ENCODE data around the gene ADCY6. TPM values are rescaled to one million over a fixed set of nuclear protein-coding genes. Genes with fewer than 3 reads are reported as not detected.

The ADCY6 gene
- total and polyA plus RNA-seq, 11 donors: 60.6 to 145 (median 104) TPM

GRCh38 chr12:48815126-48816110, 26.5 kb upstream of the ADCY6 start:
- WGBS, 4 donors: 1% methylated on average over 41 to 54 of the region's 54 CpGs
- Histone ChIP-seq H3K36me3 (no peaks in the 10 kb centered on the region), H3K9me3 (no peaks in the 10 kb centered on the region), H3K4me1 (peaks cover 2 to 46% (median 29%) of the 10 kb centered on the region in 12 donors), H3K27me3 (peaks cover 0 to 11% (median 0%) of the 10 kb centered on the region in 9 donors), H3K4me3 (peak overlapping the region; percentile 62 to 89 (median 70)), H3K27ac (peak overlapping the region; percentile 65 to 92 (median 86))
- TF ChIP-seq, protein P1, sequence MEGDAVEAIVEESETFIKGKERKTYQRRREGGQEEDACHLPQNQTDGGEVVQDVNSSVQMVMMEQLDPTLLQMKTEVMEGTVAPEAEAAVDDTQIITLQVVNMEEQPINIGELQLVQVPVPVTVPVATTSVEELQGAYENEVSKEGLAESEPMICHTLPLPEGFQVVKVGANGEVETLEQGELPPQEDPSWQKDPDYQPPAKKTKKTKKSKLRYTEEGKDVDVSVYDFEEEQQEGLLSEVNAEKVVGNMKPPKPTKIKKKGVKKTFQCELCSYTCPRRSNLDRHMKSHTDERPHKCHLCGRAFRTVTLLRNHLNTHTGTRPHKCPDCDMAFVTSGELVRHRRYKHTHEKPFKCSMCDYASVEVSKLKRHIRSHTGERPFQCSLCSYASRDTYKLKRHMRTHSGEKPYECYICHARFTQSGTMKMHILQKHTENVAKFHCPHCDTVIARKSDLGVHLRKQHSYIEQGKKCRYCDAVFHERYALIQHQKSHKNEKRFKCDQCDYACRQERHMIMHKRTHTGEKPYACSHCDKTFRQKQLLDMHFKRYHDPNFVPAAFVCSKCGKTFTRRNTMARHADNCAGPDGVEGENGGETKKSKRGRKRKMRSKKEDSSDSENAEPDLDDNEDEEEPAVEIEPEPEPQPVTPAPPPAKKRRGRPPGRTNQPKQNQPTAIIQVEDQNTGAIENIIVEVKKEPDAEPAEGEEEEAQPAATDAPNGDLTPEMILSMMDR (IDR thresholded peaks at IDR 0.05): no peak
- TF ChIP-seq POLR2A (IDR thresholded peaks at IDR 0.05): peak in 1 of 2 donors; percentile 24
- intact Hi-C loops (cut with DNase I): loop anchor here in 1 of 10 donors (2.0 kb wide), 1 partner anchor 37 kb away; the partner anchor contains the start of gene DDX23
- DNase-seq: peak; percentile 79 to 85 (median 83)
- peak; percentile 69 to 84 (median 80) for ATAC-seq

GRCh38 chr12:48814262-48815125, 25.6 kb upstream of the ADCY6 start:
- ATAC-seq (peak; percentile 59 to 87 (median 84)), DNase-seq (peak; percentile 80 to 94 (median 84))
- peaks cover 0 to 11% (median 0%) of the 10 kb centered on the region in 9 donors for H3K27me3 ChIP-seq
- H3K4me1 ChIP-seq: peaks cover 2 to 46% (median 29%) of the 10 kb centered on the region in 12 donors
- intact Hi-C loops (cut with DNase I): loop anchor here in 1 of 10 donors (2.0 kb wide), 1 partner anchor 38 kb away; the partner anchor contains the start of gene DDX23
- peak overlapping the region; percentile 62 to 89 (median 70) for H3K4me3 ChIP-seq
- H3K27ac ChIP-seq: peak overlapping the region; percentile 65 to 92 (median 86)
- H3K36me3 ChIP-seq: no peaks in the 10 kb centered on the region
- WGBS, 4 donors: 1 to 5% (median 1%) methylated on average over 21 to 70 of the region's 70 CpGs
- TF ChIP-seq, protein P1 (IDR thresholded peaks at IDR 0.05): peak; percentile 95 to 100 (median 99)
- TF ChIP-seq POLR2A (IDR thresholded peaks at IDR 0.05): peak in 1 of 2 donors; percentile 54
- H3K9me3 ChIP-seq: no peaks in the 10 kb centered on the region

DNA sequence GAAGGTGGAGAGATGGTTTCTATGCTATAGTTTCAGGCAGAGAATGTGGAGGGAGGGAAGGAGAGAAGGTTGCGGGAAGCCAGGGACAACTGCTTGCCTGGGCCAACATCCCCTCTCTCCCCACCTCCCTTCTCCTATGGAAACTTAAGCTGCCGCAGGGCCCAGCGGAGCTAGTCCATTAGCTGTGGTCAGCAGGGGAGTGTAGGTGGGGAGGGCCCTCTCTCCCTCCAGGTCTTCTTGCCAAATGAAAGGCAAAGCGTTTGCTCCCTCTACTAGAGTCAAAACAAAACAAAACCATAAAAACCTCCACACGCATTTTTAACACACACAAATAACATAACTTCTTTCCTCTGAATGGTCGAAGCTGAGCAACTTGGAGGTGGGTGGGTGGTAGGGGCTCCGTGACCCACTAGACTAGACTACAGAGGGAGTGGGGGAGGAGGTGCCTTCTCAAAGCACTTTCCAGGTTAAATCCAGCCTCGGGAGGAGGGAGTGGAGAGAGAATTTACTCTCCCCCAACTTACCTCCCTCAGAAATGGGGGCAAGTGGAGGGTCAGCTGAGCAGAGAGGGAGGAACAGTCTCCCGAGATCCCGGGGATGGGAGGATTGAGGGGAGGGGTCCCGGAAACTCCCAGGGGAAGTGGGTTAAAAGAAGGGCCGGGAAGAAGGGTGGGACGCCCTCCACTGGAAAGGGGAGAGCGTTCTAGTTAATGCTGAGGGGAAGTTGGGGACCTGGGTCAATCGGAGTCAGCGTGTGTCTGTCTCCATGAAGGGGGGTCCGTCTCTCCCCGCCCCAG, 24.8 kb upstream of the ADCY6 start:
- 37 to 45% (median 40%) methylated on average over 18 of the region's 18 CpGs for WGBS, 4 donors
- H3K4me1 ChIP-seq: peaks cover 2 to 41% (median 25%) of the 10 kb centered on the region in 12 donors
- H3K27ac ChIP-seq: peak overlapping the region in 11 of 12 donors; percentile 24 to 92 (median 86)
- no peak for DNase-seq
- H3K9me3 ChIP-seq: no peaks in the 10 kb centered on the region
- peaks cover 0 to 11% (median 0%) of the 10 kb centered on the region in 9 donors for H3K27me3 ChIP-seq
- no peak for TF ChIP-seq POLR2A (IDR thresholded peaks at IDR 0.05)
- TF ChIP-seq, protein P1 (IDR thresholded peaks at IDR 0.05): no peak
- ATAC-seq: no peak
- H3K36me3 ChIP-seq: no peaks in the 10 kb centered on the region
- intact Hi-C loops (cut with DNase I): loop anchor here in 1 of 10 donors (2.0 kb wide), 1 partner anchor 39 kb away; the partner anchor contains the start of gene DDX23
- peak overlapping the region; percentile 62 to 89 (median 70) for H3K4me3 ChIP-seq

Measured in heart left ventricle (tissue), 16 donors.